K562 (cell line): ENCODE results near the gene MGAT4C. TPM values are rescaled to one million over a fixed set of nuclear protein-coding genes. Genes with fewer than 3 reads are reported as not detected.

Experiments used
- ATAC-seq: fragments of 200-7000 bp; cut with Tn5 transposase; 3 replicates; pipeline ENCODE4 v1.9.1; 2020; ENCODE audit warnings: moderate library complexity
- BruUV-seq: library from RNA; stranded (reverse); fragments of 400-500 nt; replicated peaks from 2 replicates; lab custom pipeline; 2021; lab: Mats Ljungman, UMichigan
- CTCF ChIA-PET: fragments of 300-600 bp; formaldehyde crosslinking; extraction: SDS; loops from one replicate; lab custom pipeline; 2021; ENCODE audit warnings: low intra/inter-chr PET ratio; lab: Yijun Ruan, JAX
- POLR2A ChIA-PET: fragments of 300-600, 350-650 bp; sonication (Branson Sonifier 250); formaldehyde crosslinking; extraction: SDS; loops from one replicate; lab custom pipeline; 2021; ENCODE audit warnings: antibody characterized with exemption, inconsistent platforms; lab: Yijun Ruan, JAX
- DNase-seq, 4 experiments: peaks; one replicate each; pipeline versions ENCODE4 v3.0.0 to v3.0.0-alpha.2; 2011 to 2018; ENCODE audit warnings: low spot score in 3 of 4, mixed read lengths in 3 of 4; ENCODE audit errors: extremely low read depth in 1 of 4
- FAIRE-seq: peaks from 2 replicates; lab custom pipeline; 2011; peaks lifted over from hg19 to GRCh38; lab: Jason Lieb, UNC
- H2AFZ ChIP-seq: 2 replicates; pipeline ENCODE4 v1.6.0; 2011; ENCODE audit warnings: low read depth, low read length, control low read depth, inconsistent platforms
- H3K27ac ChIP-seq: fragments of 200-600 bp; 3 replicates; pipeline ENCODE4 v1.8.0; 2011; ENCODE audit warnings: low read depth, mild to moderate bottlenecking, control low read depth, inconsistent platforms, low read length, moderate library complexity, mixed read lengths; ENCODE audit errors: extremely low read depth
- H3K27me3 ChIP-seq, 2 experiments: fragments of 300-600 bp in 1 of 2; 2 replicates in 1 of 2; 3 replicates in 1 of 2; pipeline versions ENCODE4 v1.6.0 to v1.8.0; 2011; ENCODE audit warnings: inconsistent platforms in 2 of 2, low read length in 2 of 2, mild to moderate bottlenecking in 1 of 2, mixed read lengths in 1 of 2, moderate library complexity in 1 of 2; ENCODE audit not compliant: control insufficient read depth in 2 of 2, insufficient read depth in 2 of 2
- H3K36me3 ChIP-seq: fragments of 300-600 bp; 3 replicates; pipeline ENCODE4 v1.8.0; 2011; ENCODE audit warnings: mild to moderate bottlenecking, low read length, inconsistent platforms; ENCODE audit not compliant: control insufficient read depth, insufficient read depth
- H3K4me1 ChIP-seq, 2 experiments: fragments of 200-600 bp in 1 of 2; replicated peaks in 1 of 2; 2 replicates in 1 of 2; 3 replicates in 1 of 2; pipeline versions ENCODE4 v1.5.1 to v1.8.0; 2011; ENCODE audit warnings: inconsistent platforms in 2 of 2, low read length in 2 of 2, mild to moderate bottlenecking in 1 of 2, mixed read lengths in 1 of 2, moderate library complexity in 1 of 2; ENCODE audit not compliant: control insufficient read depth in 2 of 2, insufficient read depth in 2 of 2
- H3K4me2 ChIP-seq: 2 replicates; pipeline ENCODE4 v1.6.1; 2011; ENCODE audit warnings: low read length, control low read depth, inconsistent platforms, mixed read lengths; ENCODE audit not compliant: insufficient read depth
- H3K4me3 ChIP-seq: fragments of 200-600 bp; sonication (generic), shearing (Covaris generic); 2 replicates; pipeline ENCODE4 v1.5.1; 2016; ENCODE audit warnings: control low read depth, inconsistent platforms
- H3K79me2 ChIP-seq: fragments of 200-600 bp; 3 replicates; pipeline ENCODE4 v1.8.0; 2011; ENCODE audit warnings: low read length, inconsistent platforms; ENCODE audit not compliant: control insufficient read depth, insufficient read depth
- H3K9ac ChIP-seq, 2 experiments: 2 replicates each; pipeline versions ENCODE4 v1.6.0 to v1.6.1; 2011; ENCODE audit warnings: low read depth in 2 of 2, low read length in 2 of 2, control low read depth in 1 of 2, inconsistent platforms in 1 of 2, mild to moderate bottlenecking in 1 of 2, mixed read lengths in 1 of 2; ENCODE audit not compliant: insufficient read depth in 1 of 2
- H3K9me1 ChIP-seq: one replicate; pipeline ENCODE4 v1.6.0; 2011; ENCODE audit warnings: inconsistent platforms, mild to moderate bottlenecking, low read length, moderate library complexity; ENCODE audit not compliant: control insufficient read depth, insufficient read depth
- H3K9me3 ChIP-seq: replicated peaks from 2 replicates; pipeline ENCODE4 v1.5.1; 2011; ENCODE audit warnings: low read depth, low read length, inconsistent platforms; ENCODE audit not compliant: control insufficient read depth, insufficient read depth
- H4K20me1 ChIP-seq: replicated peaks from 2 replicates; pipeline ENCODE4 v1.6.1; 2011; ENCODE audit warnings: low read length, inconsistent platforms, mixed read lengths; ENCODE audit not compliant: control insufficient read depth, insufficient read depth
- ESRRB ChIP-seq: fragments of 250-450 bp; sonication (Bioruptor Pico); IDR thresholded peaks from 2 replicates; pipeline ENCODE4 v1.5.0; 2020; ENCODE audit warnings: mild to moderate bottlenecking, moderate library complexity, borderline replicate concordance
- NR2C2 ChIP-seq, 2 experiments: fragments of 200-800 bp in 1 of 2; sonication (Bioruptor generic) in 1 of 2; sonication (generic) in 1 of 2; formaldehyde crosslinking in 1 of 2; IDR thresholded peaks; 2 replicates each; pipeline versions ENCODE4 v1.6.1 to v1.8.0; 2016 to 2022; ENCODE audit warnings: mild to moderate bottlenecking in 1 of 2, missing compliant biosample characterization in 1 of 2, missing genetic modification characterization in 1 of 2, missing genetic modification reagents in 1 of 2
- NRF1 ChIP-seq, 2 experiments: fragments of 450-650 bp; IDR thresholded peaks in 1 of 2; conservative IDR thresholded peaks in 1 of 2; 2 replicates each; pipeline ENCODE4 v1.6.1; 2014; ENCODE audit warnings: mild to moderate bottlenecking in 2 of 2
- POU5F1 ChIP-seq: fragments of 150-350 bp; IDR thresholded peaks from 2 replicates; pipeline ENCODE4 v1.6.1; 2014; ENCODE audit warnings: borderline replicate concordance, low read length, low read depth, mild to moderate bottlenecking; ENCODE audit not compliant: partially characterized antibody
- PTBP1 ChIP-seq: fragments of 200-400 bp; formaldehyde crosslinking; IDR thresholded peaks from 2 replicates; pipeline ENCODE4 v1.6.1; 2017; ENCODE audit warnings: low read depth, low read length
- SAFB ChIP-seq: fragments of 200-400 bp; formaldehyde crosslinking; IDR thresholded peaks from 2 replicates; pipeline ENCODE4 v1.6.1; 2017; ENCODE audit warnings: low read depth, low read length, borderline replicate concordance
- ZNF431 ChIP-seq: sonication (generic); formaldehyde crosslinking; IDR thresholded peaks from 2 replicates; pipeline ENCODE4 v1.8.0; 2022; ENCODE audit warnings: mild to moderate bottlenecking, missing genetic modification reagents
- WGBS: fragments of 100-300 bp; shearing (Covaris generic); methylation state at CpG from one replicate; pipeline ENCODE4 v1.1.6; 2016; ENCODE audit warnings: low coverage, mixed read lengths; ENCODE audit not compliant: insufficient coverage; ENCODE audit errors: missing lambda C conversion rate; 5-methylcytosine and 5-hydroxymethylcytosine counted together
- in situ Hi-C: fragments of 300-500 bp; cut with MboI; formaldehyde crosslinking; loops from 4 replicates; pipeline ENCODE4 v1.15.0; 2018; ENCODE audit warnings: inconsistent platforms, mixed read lengths
- intact Hi-C: fragments of 100-400 bp; cut with micrococcal nuclease; formaldehyde crosslinking; loops from 2 replicates; pipeline ENCODE4 v1.14.2; 2022
- polyA plus RNA-seq, 8 experiments: library from polyadenylated mRNA; depleted of rRNA in 4 of 8; stranded (reverse) in 5 of 8; unstranded in 3 of 8; fragments of >200 nt; fragmentation: Nextera tagmentation in 2 of 8; fragmentation: Illumina TruSeq in 1 of 8; extraction: Ambion mirVana in 2 of 8; extraction: Trizol in 1 of 8; gene quantifications; 2 replicates each; pipeline versions ENCODE4 v1.2.1 to v1.2.3, GENCODE V29; 2011 to 2014; ENCODE audit warnings: inconsistent platforms in 1 of 8, missing spikeins in 1 of 8
- total RNA-seq, 7 experiments: library from RNA; depleted of rRNA in 6 of 7; stranded (reverse); fragments of >200 nt in 6 of 7; fragmentation: Illumina TruSeq in 2 of 7; extraction: Trizol in 2 of 7; gene quantifications; 2 replicates each; pipeline versions ENCODE4 v1.2.1 to v1.2.3, GENCODE V29; 2011 to 2021; ENCODE audit warnings: low replicate concordance in 1 of 7
- TF ChIP-seq, protein P1 (sequence below), 3 experiments: fragments of 200-800 bp in 1 of 3; fragments of 250-450 bp in 1 of 3; fragments of 450-650 bp in 1 of 3; sonication (Bioruptor Pico) in 1 of 3; sonication (Bioruptor generic) in 1 of 3; formaldehyde crosslinking in 1 of 3; IDR thresholded peaks; 2 replicates each; pipeline versions ENCODE4 v1.6.1 to v1.8.0; 2016 to 2022; ENCODE audit warnings: mild to moderate bottlenecking in 2 of 3, missing genetic modification characterization in 2 of 3, missing compliant biosample characterization in 1 of 3, moderate library complexity in 1 of 3

MGAT4C gene
- total and polyA plus RNA-seq, 9 of the 15 experiments (the other 6 are each of a cell fraction or from before 2014, with no cell fraction given) = not detected

- TF ChIP-seq NRF1 (conservative IDR thresholded peaks at IDR 0.05 in 1 of 2, IDR thresholded peaks at IDR 0.05 in 1 of 2) = no peak
These were observed 68.0 kb downstream of the MGAT4C start (continued) for GRCh38 chr12:86188226-86188625.

DNA sequence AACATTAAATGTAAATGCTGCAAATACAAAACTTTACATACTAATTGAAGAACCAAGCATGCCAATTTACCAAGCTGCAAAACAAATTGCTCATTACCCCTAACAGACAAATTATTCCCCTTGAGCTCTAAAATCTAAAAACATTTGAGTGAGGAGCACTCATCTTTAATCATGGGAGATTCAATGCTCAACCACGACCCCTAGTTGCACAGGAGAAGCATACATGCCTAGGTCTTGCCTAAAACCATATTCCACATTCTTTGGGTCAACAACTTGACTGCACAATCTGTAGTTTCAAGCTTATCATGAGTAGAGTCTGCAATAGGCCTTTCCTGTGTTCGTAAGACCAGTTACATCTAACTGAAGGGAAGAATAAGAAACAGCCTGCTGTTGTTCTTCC, 69.7 kb downstream of the MGAT4C start:
- ATAC-seq (no peak), FAIRE-seq (no peak), DNase-seq (no peak)
- Histone ChIP-seq H3K36me3 (no peaks in the 10 kb centered on the region), H3K27ac (no peak overlapping the region), H4K20me1 (no peaks in the 10 kb centered on the region), H3K4me3 (no peak overlapping the region), H3K79me2 (no peaks in the 10 kb centered on the region), H3K9ac (no peak overlapping the region), H3K4me2 (no peak overlapping the region), H2AFZ (no peak overlapping the region), H3K27me3 (no peaks in the 10 kb centered on the region), H3K9me3 (peaks cover 2% of the 10 kb centered on the region; the same call in 1 of the 2 replicates), H3K4me1 (no peaks in the 10 kb centered on the region), H3K9me1 (no peaks in the 10 kb centered on the region)
- intact Hi-C loops (no loop called here), in situ Hi-C loops (no loop called here)
- WGBS = 0% methylated on average over 2 of the region's 2 CpGs
- CTCF ChIA-PET = no interaction called here
- POLR2A ChIA-PET = no interaction called here
- TF ChIP-seq POU5F1 = no peak
- TF ChIP-seq SAFB = no peak
- no peak for TF ChIP-seq ZNF431 (CRISPR knock-in tag)
- no TSS peak for BruUV-seq

DNA sequence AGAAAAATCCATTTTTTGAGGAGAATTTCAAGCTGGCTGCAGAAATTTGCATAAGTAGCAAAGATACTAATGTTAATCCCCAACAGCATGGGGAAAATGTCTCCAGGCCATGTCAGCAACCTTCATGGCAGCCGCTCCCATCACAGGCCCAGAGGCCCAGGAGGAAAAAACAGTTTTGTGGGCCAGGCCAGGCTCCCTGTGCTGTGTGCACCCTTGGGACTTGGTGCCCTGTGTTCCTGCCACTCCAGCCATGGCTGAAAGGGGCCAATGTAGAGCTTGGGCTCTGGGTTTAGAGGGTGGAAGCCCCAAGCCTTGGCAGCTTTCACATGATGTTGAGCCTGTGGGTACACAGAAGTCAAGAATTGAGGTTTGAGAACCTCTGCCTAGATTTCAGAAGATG, 76.3 kb downstream of the MGAT4C start:
- POLR2A ChIA-PET = no interaction called here
- Histone ChIP-seq H3K9me1 (no peaks in the 10 kb centered on the region), H3K79me2 (no peaks in the 10 kb centered on the region), H3K4me2 (no peak overlapping the region), H3K9me3 (no peaks in the 10 kb centered on the region), H3K4me3 (no peak overlapping the region), H3K27ac (no peak overlapping the region), H2AFZ (no peak overlapping the region), H3K4me1 (no peaks in the 10 kb centered on the region), H3K27me3 (no peaks in the 10 kb centered on the region), H3K36me3 (no peaks in the 10 kb centered on the region), H3K9ac (no peak overlapping the region), H4K20me1 (no peaks in the 10 kb centered on the region)
- WGBS = no CpG with 5 or more reads among the region's 1 CpG
- intact Hi-C loops (no loop called here), in situ Hi-C loops (no loop called here)
- no peak for FAIRE-seq
- DNase-seq = no peak
- no TSS peak for BruUV-seq
- CTCF ChIA-PET = no interaction called here
- no peak for ATAC-seq
- TF ChIP-seq, protein P1, sequence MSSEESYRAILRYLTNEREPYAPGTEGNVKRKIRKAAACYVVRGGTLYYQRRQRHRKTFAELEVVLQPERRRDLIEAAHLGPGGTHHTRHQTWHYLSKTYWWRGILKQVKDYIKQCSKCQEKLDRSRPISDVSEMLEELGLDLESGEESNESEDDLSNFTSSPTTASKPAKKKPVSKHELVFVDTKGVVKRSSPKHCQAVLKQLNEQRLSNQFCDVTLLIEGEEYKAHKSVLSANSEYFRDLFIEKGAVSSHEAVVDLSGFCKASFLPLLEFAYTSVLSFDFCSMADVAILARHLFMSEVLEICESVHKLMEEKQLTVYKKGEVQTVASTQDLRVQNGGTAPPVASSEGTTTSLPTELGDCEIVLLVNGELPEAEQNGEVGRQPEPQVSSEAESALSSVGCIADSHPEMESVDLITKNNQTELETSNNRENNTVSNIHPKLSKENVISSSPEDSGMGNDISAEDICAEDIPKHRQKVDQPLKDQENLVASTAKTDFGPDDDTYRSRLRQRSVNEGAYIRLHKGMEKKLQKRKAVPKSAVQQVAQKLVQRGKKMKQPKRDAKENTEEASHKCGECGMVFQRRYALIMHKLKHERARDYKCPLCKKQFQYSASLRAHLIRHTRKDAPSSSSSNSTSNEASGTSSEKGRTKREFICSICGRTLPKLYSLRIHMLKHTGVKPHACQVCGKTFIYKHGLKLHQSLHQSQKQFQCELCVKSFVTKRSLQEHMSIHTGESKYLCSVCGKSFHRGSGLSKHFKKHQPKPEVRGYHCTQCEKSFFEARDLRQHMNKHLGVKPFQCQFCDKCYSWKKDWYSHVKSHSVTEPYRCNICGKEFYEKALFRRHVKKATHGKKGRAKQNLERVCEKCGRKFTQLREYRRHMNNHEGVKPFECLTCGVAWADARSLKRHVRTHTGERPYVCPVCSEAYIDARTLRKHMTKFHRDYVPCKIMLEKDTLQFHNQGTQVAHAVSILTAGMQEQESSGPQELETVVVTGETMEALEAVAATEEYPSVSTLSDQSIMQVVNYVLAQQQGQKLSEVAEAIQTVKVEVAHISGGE (CRISPR knock-in tag; IDR thresholded peaks at IDR 0.05) = no peak
- no peak for TF ChIP-seq NR2C2 (CRISPR knock-in tag; IDR thresholded peaks at IDR 0.05)
- TF ChIP-seq NR2C2 (tag; IDR thresholded peaks at IDR 0.05) = no peak
- no peak for TF ChIP-seq ESRRB (CRISPR knock-in tag)
- no peak for TF ChIP-seq PTBP1
